ENCODE data around the gene CFAP410.
A peak's percentile ranks its signal among the peaks of the same experiment; 100 is the strongest.

Gene CFAP410

GRCh38 chr21:44338971-44339910 is at the start of gene CFAP410:
Gene CFAP410, minus strand, starts transcription at chr21:44339390. Its CDS starts 196 bp downstream, at chr21:44339194.
- peak; percentile 90 for ATAC-seq (replicated peaks; ENCODE audit: extremely low read depth, poor library complexity, severe bottlenecking)
- no peaks in the 10 kb centered on the region for H3K9me3 Mint-ChIP-seq

GRCh38 chr21:44384968-44385367 is 45.8 kb upstream of the CFAP410 start:
- H3K27ac Mint-ChIP-seq (ENCODE audit: low read depth) = no peak overlapping the region
- H3K4me1 Mint-ChIP-seq = no peaks in the 10 kb centered on the region
- ATAC-seq (replicated peaks; ENCODE audit: extremely low read depth, poor library complexity, severe bottlenecking) (no peak), DNase-seq (ENCODE audit: low spot score in 2 of 2) (no peak)
- H3K9me3 Mint-ChIP-seq = peaks cover 29% of the 10 kb centered on the region
- no peaks in the 10 kb centered on the region for H3K36me3 Mint-ChIP-seq (ENCODE audit: insufficient read depth)
- H3K4me3 Mint-ChIP-seq = no peak overlapping the region
- no peaks in the 10 kb centered on the region for H3K27me3 Mint-ChIP-seq

More at GRCh38 chr21:44338971-44339910, at the start of gene CFAP410:
- H3K27me3 Mint-ChIP-seq = no peaks in the 10 kb centered on the region
- peaks cover 38% of the 10 kb centered on the region for H3K36me3 Mint-ChIP-seq (ENCODE audit: insufficient read depth)
- H3K4me3 Mint-ChIP-seq = peak within 1 kb of the TSS; percentile 96
- peaks cover 21% of the 10 kb centered on the region for H3K4me1 Mint-ChIP-seq
- peak; percentile 91 to 95 for DNase-seq (ENCODE audit: low spot score in 2 of 2)
- peak within 1 kb of the TSS; percentile 97 for H3K27ac Mint-ChIP-seq (ENCODE audit: low read depth)

- ATAC-seq (replicated peaks; ENCODE audit: extremely low read depth, poor library complexity, severe bottlenecking) = no peak
- Mint-ChIP-seq H3K4me3 (no peak overlapping the region), H3K36me3 (ENCODE audit: insufficient read depth) (no peaks in the 10 kb centered on the region), H3K27ac (ENCODE audit: low read depth) (no peak overlapping the region), H3K9me3 (peaks cover 29% of the 10 kb centered on the region), H3K4me1 (no peaks in the 10 kb centered on the region), H3K27me3 (no peaks in the 10 kb centered on the region)
- DNase-seq (ENCODE audit: low spot score in 2 of 2) = no peak
Observed at GRCh38 chr21:44383216-44383615, 44.0 kb upstream of the CFAP410 start.

DNA sequence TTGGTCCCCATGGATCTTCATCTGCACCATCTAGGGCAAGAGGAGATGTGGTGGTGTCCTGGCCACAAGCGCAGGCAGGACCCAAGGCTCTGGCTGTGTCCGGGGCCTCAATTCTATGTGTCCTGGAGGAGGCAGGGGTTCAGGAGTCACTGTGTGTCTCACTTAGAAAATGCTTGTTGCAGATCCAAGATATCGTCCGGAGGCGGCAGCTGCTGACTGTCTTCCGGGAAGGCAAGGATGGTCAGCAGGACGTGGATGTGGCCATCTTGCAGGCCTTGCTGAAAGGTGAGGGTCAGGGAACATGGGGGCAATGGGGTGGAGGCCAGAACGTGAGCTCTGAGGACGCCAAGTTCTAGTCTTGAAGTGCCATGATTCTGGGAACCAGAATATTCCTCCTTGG is 43.3 kb upstream of the CFAP410 start:
- Mint-ChIP-seq H3K9me3 (peaks cover 29% of the 10 kb centered on the region), H3K36me3 (ENCODE audit: insufficient read depth) (no peaks in the 10 kb centered on the region), H3K27ac (ENCODE audit: low read depth) (no peak overlapping the region), H3K27me3 (no peaks in the 10 kb centered on the region), H3K4me1 (no peaks in the 10 kb centered on the region), H3K4me3 (no peak overlapping the region)
- no peak for DNase-seq (ENCODE audit: low spot score in 2 of 2)
- ATAC-seq (replicated peaks; ENCODE audit: extremely low read depth, poor library complexity, severe bottlenecking) = no peak

DNA sequence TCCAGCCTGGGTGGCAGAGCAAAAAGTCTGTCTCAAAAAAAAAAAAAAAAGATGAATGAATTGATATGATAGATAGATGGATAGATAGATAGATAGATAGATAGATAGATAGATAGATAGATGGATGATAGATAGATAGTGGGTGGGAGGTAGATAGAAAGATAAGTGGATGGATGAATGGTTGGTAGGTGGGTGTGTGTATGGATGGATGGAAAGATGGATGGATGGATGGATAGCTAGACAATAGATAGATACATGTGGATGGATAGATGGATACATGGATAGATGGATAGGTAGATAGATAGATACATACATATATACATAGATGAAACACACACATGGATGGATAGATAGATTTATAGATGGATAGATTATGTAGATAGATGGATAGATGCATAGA is 42.7 kb upstream of the CFAP410 start:
- no peak overlapping the region for H3K4me3 Mint-ChIP-seq
- ATAC-seq (replicated peaks; ENCODE audit: extremely low read depth, poor library complexity, severe bottlenecking) (no peak), DNase-seq (ENCODE audit: low spot score in 2 of 2) (no peak)
- no peaks in the 10 kb centered on the region for H3K36me3 Mint-ChIP-seq (ENCODE audit: insufficient read depth)
- no peak overlapping the region for H3K27ac Mint-ChIP-seq (ENCODE audit: low read depth)
- peaks cover 29% of the 10 kb centered on the region for H3K9me3 Mint-ChIP-seq
- H3K27me3 Mint-ChIP-seq = no peaks in the 10 kb centered on the region
- H3K4me1 Mint-ChIP-seq = peaks cover 3% of the 10 kb centered on the region

DNA sequence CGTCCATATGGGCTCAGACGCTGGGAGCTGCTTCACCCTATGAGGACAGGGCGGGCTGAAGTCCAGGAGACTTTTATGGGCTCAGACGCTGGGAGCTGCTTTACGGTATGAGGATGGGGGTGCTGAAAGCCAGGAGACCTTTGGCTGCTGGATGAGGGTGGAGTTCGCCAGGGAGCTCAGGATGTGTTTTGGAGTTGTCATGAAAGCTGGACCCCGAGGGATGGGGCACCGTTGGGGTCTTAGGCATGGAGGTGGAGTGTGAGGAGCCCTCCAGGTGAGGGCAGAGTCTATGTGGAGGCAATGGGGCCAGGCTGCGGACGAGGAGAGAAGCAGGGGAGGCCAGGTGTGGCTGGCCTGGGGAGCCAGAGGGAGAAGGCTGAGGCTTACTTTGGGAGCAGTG is 41.7 kb upstream of the CFAP410 start:
- Mint-ChIP-seq H3K4me1 (peaks cover 8% of the 10 kb centered on the region), H3K4me3 (no peak overlapping the region), H3K27me3 (no peaks in the 10 kb centered on the region), H3K27ac (ENCODE audit: low read depth) (no peak overlapping the region), H3K36me3 (ENCODE audit: insufficient read depth) (no peaks in the 10 kb centered on the region), H3K9me3 (peaks cover 29% of the 10 kb centered on the region)
- ATAC-seq (replicated peaks; ENCODE audit: extremely low read depth, poor library complexity, severe bottlenecking) (no peak), DNase-seq (ENCODE audit: low spot score in 2 of 2) (no peak)

DNA sequence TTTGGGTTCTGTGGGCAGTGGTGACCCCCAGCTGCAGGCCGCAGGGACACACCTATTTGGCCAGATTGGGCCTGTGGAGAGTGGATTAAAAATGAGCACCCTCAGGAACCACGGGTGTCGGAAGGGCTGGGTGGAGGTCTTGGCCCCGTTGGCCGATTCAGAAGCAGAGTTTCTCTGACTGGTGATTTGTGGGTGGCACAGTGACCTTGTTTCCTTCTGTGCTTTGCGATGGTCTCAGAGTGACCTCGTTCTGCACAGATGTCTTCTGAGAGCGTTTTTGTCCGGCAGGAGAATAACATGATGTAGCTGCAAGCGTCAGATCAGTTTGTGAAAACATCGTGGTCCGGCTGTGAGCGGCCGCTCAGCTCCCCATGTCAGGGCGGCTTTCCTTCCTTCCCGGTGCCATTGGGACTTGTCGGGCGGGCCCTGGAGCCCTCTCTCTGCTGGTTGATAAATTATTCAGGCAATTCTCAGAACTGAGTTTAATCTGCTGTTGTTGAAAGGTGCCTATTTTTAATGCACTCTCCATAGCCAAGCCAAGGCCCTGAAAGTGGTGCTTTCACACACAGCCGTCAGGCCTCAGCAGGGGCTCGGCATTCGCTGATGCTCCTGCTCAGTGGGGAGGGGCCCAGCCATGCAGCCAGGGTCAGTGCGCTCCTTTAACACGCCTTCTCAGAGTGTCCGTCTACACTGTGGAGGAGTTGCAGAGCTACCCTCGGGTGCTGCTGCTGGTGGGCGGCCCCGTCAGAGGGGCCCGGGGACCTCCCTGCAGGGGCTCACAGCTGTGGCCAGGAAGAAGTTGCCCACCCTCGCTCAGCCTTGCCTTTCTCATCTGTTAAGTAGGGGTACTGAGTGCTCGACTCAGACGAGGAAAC is 41.0 kb upstream of the CFAP410 start:
- ATAC-seq (replicated peaks; ENCODE audit: extremely low read depth, poor library complexity, severe bottlenecking) (no peak), DNase-seq (ENCODE audit: low spot score in 2 of 2) (no peak)
- H3K9me3 Mint-ChIP-seq = peaks cover 26% of the 10 kb centered on the region
- no peak overlapping the region for H3K4me3 Mint-ChIP-seq
- H3K27ac Mint-ChIP-seq (ENCODE audit: low read depth) = no peak overlapping the region
- H3K4me1 Mint-ChIP-seq = peaks cover 14% of the 10 kb centered on the region
- peaks cover under 1% of the 10 kb centered on the region for H3K36me3 Mint-ChIP-seq (ENCODE audit: insufficient read depth)
- H3K27me3 Mint-ChIP-seq = no peaks in the 10 kb centered on the region

DNA sequence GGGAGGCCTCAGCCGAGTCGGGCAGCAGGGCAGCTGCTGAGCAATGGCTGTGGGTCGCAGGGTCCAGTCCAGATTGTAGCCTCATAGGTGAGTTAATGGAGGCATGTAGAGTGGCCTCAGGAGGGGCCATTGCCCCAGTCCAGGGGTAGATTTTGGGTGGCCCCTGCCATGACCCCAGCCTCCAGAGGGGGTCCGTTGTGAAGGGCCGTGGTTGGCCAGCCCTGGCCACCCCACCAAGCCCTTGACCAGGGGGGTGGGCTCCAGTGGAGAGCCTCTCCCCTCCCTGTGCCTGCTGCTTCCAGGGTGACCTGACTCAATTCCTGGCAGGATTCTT is 40.3 kb upstream of the CFAP410 start:
- DNase-seq (ENCODE audit: low spot score in 2 of 2) (no peak), ATAC-seq (replicated peaks; ENCODE audit: extremely low read depth, poor library complexity, severe bottlenecking) (no peak)
- Mint-ChIP-seq H3K9me3 (peaks cover 24% of the 10 kb centered on the region), H3K36me3 (ENCODE audit: insufficient read depth) (peaks cover 1% of the 10 kb centered on the region), H3K4me1 (peaks cover 22% of the 10 kb centered on the region), H3K4me3 (no peak overlapping the region), H3K27ac (ENCODE audit: low read depth) (no peak overlapping the region), H3K27me3 (no peaks in the 10 kb centered on the region)

DNA sequence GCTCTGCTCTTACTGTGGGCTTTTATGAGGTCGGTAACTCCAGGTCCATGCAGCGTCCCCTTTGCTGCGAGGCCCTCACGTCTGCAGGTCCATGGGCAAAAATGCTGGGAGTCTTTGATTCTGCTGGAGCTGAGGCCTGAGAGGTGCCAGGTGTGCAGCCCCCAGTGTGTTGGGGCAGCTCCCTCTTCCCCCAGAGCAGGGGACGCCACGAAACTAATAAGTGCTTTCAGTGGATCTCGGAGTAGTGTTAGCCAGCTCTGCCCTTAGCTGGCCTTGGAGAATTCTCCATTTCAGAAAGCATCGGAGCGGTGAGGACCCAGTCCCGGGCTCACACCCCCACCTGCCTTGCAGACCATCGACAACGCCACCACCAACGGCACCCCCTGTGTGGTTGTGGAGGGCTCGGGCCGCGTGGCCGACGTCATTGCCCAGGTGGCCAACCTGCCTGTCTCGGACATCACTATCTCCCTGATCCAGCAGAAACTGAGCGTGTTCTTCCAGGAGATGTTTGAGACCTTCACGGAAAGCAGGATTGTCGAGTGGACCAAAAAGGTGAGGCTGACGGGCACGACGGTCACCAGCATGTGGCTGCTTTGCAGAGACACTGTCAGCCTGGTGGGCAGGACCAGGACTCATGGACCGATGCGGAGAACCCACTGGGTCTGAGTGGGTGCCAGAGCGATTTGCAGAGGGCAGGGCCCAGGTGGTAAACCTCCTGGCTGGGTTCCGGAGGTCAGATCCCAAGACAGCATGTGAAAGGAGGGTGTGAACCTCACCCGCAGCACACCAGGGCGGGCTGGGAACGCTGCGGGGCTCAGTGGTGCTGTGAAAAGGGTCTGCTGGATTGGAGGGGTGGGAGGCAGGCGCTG is 39.7 kb upstream of the CFAP410 start:
- Mint-ChIP-seq H3K9me3 (peaks cover 18% of the 10 kb centered on the region), H3K36me3 (ENCODE audit: insufficient read depth) (peaks cover 1% of the 10 kb centered on the region), H3K27ac (ENCODE audit: low read depth) (no peak overlapping the region), H3K27me3 (no peaks in the 10 kb centered on the region), H3K4me1 (peaks cover 28% of the 10 kb centered on the region), H3K4me3 (no peak overlapping the region)
- DNase-seq (ENCODE audit: low spot score in 2 of 2) (no peak), ATAC-seq (replicated peaks; ENCODE audit: extremely low read depth, poor library complexity, severe bottlenecking) (no peak)

- Mint-ChIP-seq H3K4me1 (peaks cover 33% of the 10 kb centered on the region), H3K36me3 (ENCODE audit: insufficient read depth) (peaks cover 1% of the 10 kb centered on the region), H3K9me3 (peaks cover 11% of the 10 kb centered on the region), H3K4me3 (no peak overlapping the region), H3K27me3 (no peaks in the 10 kb centered on the region), H3K27ac (ENCODE audit: low read depth) (no peak overlapping the region)
- ATAC-seq (replicated peaks; ENCODE audit: extremely low read depth, poor library complexity, severe bottlenecking) (no peak), DNase-seq (ENCODE audit: low spot score in 2 of 2) (no peak)
Observed at GRCh38 chr21:44377922-44378645, 38.9 kb upstream of the CFAP410 start.

DNA sequence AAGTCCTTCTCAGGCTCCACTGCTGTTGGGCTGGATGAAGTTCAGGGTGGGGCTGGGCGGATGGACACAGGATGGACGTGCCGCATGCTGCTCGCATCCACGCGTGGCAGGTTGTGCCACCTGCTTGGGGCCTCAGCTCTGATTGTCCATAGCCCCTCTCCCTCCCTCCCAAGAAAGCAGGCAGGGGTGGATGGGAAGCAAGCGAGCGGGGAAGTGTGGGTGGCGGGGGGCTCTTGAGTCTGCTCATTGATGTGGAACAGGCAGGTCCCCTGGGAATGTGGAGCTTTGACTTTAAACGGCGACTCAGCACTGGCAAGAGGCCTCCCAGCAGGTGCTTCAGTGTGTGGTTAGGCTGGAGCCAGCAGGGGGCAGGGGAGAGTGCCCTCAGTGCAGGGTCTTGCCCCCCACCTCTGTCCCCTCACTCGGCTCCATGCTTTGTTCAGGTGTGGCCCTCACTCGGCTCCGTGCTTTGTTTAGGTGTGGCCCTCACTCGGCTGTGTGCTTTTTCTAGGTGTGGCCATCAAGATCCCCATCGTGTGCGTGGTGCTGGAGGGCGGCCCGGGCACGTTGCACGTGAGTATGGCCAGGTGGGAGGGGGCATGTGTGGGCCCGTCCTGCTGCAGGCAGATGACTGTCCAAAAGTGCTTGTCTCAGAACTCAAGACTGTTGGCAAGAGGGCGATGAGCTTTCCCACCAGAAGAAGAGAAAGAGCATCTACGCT is 38.2 kb upstream of the CFAP410 start:
- Mint-ChIP-seq H3K27me3 (no peaks in the 10 kb centered on the region), H3K4me3 (no peak overlapping the region), H3K9me3 (peaks cover 11% of the 10 kb centered on the region), H3K27ac (ENCODE audit: low read depth) (no peak overlapping the region), H3K4me1 (peaks cover 33% of the 10 kb centered on the region), H3K36me3 (ENCODE audit: insufficient read depth) (peaks cover 1% of the 10 kb centered on the region)
- no peak for ATAC-seq (replicated peaks; ENCODE audit: extremely low read depth, poor library complexity, severe bottlenecking)
- no peak for DNase-seq (ENCODE audit: low spot score in 2 of 2)
